ENCODE data around the gene YIF1B. TPM values are rescaled to one million over a fixed set of nuclear protein-coding genes. Genes with fewer than 3 reads are reported as not detected.
A peak's percentile ranks its signal among the peaks of the same experiment; 100 is the strongest.
"Not testable (repeated sequence)": the region's sequence is repeated elsewhere in the genome, so short reads cannot be mapped to it uniquely, and the experiment has no call there.

Gene YIF1B
- total RNA-seq, 1 donor from 2014 or later, result 74.8 TPM

DNA sequence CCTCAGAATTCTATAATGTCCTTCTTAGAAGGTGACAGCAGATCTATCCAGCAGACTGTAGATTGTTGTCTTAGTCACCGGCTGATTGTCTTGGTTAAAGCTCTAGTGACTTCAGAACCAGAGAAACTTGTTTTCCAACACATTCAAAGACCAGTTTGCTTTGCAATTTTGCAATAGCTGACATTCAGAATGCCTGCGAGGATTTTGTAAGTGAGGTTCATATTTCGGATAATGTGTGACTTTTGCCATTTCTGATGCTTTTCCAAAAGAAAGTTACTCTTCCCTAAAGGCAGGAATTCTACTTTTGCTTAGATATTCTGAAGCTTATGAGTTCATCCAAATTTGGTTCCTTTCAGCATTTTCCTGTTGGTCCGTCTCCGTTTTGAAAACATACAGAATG lies 38.2 kb downstream of the YIF1B start:
- DNase-seq (ENCODE audit: low read depth in 2 of 2), result peak in 1 of 2 donors; percentile 17

DNA sequence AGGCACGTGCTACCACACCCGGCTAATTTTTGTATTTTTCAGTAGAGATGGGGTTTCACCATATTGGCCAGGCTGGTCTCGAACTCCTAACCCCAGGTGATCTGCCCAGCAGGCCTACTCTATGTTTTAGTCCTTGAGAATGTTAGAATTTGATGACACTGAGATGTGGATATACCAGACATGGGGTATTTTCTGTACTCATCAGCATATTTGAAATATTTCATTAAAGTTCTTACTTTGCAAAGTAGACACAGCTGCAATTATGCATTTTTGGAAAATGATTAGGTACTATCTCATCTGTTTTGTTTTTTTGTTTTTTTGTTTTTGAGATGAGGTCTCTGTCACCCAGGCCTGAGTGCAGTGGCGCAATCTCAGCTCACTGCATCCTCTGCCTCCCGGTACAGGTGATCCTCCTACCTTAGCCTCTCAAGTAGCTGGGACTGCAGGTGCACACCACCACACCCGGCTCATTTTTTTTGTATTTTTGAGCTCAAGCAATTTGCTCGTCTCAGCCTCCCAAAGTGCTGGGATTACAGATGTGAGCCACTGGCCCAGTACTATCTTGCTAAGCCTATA lies 38.7 kb downstream of the YIF1B start:
- DNase-seq (ENCODE audit: low read depth in 2 of 2), result no peak

DNA sequence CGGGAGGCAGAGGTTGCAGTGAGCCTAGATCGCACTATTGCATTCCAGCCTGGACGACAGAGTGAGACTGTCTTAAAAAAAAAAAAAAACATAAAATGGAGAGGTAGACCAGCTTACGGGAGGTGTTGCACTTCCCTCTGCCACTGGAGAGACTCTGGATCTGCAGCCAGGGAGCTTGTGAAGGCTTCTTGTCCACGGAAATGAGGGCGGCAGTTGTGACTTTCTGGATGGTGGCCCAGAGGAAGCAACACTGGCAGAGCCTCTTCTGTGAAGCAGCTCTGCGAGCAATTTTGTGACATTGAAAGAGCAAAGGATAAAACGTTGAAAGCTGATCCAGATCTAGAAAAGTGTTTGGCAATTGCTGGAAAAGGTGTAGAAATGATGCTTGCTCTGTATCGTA lies 41.0 kb downstream of the YIF1B start:
- DNase-seq (ENCODE audit: low read depth in 2 of 2), result peak in 1 of 2 donors; percentile 22

DNA sequence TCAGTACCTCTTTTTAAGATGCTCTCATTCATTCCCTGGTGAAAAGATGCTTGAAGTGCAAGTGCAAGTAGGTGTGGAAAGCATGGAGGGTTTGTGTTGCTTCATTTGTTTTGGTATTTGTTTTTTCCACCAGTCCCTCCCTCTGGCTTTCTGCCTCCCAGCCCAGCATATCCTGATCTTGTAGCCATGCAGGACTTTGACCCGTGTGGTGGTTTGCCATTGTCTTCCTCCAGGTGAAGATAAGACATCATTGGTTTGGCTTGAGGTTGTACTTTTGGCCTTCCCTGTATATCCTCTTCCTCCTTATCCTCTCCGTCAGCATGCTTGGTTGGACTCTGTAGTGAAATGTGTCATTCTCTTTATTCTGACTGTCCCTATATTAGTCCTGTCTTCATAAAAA lies 42.2 kb downstream of the YIF1B start:
- no peak for DNase-seq (ENCODE audit: low read depth in 2 of 2)

DNA sequence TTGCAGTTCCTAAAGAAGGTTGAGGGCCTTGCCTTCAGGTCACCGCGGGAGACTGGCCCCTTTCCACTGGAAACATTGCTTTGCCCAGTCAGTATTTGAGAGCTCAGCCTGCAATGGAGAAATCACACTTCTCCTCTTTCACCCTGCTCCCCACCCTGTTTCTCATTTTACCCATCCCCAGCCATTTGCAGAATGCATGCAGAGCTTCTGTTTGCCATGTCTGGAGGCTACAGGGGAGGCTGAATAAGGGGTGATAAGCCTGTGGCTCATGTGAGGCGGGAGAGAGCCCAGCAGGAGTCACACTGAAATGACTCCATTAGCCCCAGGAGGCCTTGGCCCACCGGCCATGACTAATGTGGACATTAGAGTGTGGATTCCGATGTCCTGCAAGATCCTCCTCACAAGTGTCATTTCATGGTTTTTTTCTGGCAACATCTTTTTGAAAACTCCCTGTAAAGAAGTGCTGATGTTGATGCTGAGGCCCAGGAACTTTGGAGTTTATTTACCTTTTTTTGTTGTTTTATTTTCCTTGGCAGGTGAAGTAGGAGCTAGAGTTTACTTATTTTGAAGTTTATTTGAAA lies 45.1 kb downstream of the YIF1B start:
- no peak for DNase-seq (ENCODE audit: low read depth in 2 of 2)

DNA sequence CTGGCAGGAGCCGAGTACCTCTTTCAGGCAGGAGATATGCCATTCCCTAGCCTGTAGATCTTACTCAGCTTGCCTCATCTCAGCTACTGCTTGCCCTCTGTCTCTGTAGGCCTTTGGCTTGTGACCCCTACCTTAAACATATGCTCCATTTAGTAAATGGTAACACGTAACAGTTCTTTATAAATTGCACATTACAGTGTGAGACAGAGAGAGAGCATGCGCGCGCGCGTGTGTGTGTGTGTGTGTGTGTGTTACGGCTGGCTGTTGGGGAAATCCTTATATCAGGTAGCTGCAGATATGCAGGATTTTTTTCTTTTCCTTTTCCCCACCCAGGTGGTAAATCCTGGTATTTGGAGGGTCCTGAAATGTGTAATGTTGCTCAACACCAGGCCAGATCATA lies 47.2 kb downstream of the YIF1B start:
- DNase-seq (ENCODE audit: low read depth in 2 of 2), result no peak

DNA sequence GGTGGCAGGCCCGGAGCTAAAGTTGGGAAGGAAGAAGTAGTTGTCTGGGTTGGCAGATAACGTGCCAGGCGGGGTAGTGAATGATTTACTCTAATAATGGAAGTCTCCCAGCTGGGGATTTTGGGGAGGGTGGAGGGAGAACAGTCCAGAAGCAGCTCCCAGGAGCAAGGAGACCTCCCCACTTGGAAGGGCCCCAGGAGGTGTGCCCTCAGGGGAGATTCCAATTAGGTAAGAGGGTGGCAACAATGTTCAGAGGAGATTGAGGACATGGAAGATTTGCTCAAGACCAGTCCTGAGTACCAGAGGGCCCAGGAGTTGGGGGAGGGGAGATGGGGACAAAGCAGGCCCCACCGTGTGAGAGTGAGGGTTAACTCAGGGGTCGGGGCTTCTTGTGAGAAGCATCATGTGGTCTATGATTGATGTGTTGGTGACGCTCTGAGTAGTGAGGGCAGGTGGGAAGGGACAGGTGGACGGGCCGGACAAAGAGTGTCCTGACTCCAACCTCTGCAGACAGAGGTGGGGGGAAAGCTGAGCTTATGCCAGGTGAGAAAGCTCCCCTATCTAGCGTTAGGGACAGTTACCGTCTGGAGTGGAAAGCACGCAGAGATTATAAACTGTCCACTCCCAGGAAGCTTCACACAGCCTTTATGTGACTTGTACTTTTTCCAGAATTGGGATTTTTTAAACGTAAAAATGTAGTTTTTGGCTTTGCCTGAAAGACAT lies 47.8 kb downstream of the YIF1B start:
- DNase-seq (ENCODE audit: low read depth in 2 of 2), result no peak

DNA sequence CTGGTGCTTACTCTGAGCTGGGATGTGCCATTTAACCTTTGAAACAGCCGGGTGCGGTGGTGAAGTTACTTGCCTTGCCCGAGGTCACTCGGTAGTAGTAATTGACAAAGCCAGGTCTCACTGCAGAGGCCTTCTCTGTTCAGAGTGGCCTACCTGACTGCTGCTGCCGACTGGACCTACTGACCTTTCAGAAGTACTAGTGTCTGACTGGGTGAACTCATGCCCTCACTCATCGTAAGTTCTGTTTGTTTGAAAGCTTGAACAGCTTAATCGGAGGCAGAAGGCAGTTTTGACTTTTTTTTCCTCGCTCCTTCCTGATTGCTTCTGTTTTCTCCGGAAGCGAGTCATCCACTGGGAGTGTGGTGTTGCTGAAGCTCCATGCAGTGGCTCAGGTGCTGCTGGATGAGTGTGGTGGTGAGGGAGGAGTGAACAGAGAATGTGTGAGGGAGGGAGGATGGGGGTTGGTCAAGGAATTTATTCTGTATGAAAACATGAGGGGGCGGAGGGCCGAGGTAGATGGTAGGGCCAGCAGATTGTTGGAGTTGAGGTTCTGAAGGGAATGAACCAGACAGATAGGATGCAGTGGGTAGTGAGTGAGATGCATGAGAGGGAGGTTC lies 48.7 kb downstream of the YIF1B start:
- DNase-seq (ENCODE audit: low read depth in 2 of 2), result peak in 1 of 2 donors; percentile 62

DNA sequence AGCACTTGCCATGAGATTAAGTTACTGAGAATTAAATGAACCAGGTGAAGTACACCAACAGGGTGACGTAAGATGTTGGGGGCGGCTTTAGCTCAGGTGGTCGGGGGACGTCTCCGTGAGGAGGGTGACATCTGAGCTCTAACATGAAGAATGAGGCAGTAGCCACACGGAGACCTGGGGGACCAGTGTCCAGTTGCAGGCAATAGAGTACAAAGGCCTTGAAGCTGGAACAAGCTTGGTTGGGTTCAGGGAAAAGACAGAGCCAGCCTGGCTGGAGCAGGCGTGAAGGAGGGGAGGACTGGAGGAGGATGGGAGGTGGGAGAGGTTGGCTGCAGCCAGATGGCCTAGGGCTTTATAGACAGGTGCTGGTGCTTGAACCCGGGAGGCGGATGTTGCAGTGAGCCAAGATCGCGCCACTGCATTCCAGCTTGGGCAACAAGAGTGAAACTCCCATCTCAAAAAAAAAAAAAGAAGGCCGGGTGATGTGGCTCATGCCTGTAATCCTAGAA lies 49.8 kb downstream of the YIF1B start:
- DNase-seq (ENCODE audit: low read depth in 2 of 2), result no peak

DNA sequence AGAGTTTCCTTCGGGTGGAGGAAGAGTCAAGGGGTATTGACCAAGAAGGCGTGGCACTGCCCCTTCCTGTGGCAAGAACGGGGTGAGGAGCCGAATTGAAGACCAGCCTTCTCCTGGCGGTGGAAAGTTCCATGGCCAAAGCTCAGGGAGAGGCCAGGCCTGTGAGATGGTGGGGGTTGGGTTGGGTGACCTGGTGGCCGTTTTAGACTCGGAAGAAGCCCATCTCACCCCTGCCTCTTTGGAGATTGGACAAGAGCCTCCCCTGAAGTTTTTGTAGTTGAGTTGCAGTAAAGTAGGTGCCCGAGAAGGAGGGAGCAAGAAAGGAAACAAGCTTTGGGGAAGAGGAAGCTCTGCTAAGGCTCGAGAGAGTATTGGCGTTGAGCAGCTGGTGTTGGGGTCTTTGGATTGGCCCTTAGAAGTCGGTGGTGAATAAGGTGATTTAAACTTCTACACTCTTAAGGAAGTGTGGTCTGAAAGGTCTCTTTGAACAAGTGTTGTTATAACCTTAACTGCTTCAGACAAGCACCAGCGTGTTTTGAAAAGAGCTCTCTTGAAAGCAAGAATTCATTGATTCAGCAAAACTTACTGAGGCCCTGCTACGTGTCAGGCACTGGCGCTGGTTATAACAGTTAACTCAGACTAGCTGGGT lies 50.4 kb downstream of the YIF1B start:
- no peak for DNase-seq (ENCODE audit: low read depth in 2 of 2)

DNA sequence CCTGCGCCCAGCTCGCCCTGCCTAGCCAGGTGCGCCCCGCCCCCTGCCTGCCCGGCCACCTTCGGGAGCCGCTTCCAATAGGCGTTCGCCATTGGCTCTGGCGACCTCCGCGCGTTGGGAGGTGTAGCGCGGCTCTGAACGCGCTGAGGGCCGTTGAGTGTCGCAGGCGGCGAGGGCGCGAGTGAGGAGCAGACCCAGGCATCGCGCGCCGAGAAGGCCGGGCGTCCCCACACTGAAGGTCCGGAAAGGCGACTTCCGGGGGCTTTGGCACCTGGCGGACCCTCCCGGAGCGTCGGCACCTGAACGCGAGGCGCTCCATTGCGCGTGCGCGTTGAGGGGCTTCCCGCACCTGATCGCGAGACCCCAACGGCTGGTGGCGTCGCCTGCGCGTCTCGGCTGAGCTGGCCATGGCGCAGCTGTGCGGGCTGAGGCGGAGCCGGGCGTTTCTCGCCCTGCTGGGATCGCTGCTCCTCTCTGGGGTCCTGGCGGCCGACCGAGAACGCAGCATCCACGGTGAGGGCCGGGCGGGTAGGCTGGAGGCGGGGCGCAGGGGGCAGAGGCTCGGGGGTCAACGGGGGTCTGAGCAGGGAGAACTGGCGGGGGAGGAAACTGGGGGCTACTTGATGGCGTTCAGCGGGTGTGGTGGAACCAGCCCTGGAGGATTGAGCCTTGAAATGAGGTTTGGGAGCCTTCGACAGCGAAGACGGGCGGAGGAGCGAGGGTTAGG lies 51.1 kb downstream of the YIF1B start, which contains the start of gene SPINT2:
TSS of gene SPINT2 (plus strand) at position 88 of the 727 bp plus-strand sequence. CDS start at position 408, 320 bp downstream.
- peak in 1 of 2 donors; percentile 22 for DNase-seq (ENCODE audit: low read depth in 2 of 2)

DNA sequence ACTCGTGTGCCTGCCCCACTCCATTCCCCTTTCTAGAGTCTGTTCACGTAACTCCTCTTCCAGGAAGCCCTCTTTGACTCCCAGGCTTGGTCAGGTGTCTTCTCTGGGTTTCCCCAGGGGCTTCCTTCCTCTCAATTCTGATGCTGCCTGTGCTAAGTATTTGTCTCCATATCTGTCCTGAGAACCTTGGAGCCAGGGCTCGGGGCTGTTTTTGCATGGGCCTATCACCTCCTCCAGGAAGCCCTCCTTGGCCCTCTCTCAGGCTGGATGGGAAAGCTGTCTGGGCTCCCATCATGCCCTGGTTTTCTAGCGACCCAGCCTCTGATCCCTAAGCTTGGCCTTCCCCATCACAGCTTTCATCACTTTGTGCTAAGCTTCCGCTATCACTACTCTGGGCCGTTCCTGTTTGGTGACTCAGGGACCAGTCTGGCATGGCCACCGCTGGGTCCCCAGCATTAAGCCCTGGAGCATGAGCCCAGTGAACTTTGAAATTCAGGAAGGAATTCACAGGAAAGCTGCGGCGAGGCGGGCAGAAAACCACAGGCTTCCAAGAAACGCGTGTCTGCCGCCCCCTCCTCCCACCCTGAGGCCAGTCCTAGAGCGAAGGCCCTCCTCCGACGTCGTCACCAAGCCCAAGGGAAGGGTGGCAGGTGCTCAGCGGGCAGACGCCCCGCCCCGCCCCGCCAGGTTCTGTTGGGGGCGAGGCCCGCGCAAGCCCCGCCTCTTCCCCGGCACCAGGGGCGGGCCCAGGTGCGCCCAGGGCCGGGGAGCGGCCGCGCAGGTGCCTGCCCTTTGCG lies 51.9 kb downstream of the YIF1B start:
- DNase-seq (ENCODE audit: low read depth in 2 of 2), result peak in 1 of 2 donors; percentile 46

DNA sequence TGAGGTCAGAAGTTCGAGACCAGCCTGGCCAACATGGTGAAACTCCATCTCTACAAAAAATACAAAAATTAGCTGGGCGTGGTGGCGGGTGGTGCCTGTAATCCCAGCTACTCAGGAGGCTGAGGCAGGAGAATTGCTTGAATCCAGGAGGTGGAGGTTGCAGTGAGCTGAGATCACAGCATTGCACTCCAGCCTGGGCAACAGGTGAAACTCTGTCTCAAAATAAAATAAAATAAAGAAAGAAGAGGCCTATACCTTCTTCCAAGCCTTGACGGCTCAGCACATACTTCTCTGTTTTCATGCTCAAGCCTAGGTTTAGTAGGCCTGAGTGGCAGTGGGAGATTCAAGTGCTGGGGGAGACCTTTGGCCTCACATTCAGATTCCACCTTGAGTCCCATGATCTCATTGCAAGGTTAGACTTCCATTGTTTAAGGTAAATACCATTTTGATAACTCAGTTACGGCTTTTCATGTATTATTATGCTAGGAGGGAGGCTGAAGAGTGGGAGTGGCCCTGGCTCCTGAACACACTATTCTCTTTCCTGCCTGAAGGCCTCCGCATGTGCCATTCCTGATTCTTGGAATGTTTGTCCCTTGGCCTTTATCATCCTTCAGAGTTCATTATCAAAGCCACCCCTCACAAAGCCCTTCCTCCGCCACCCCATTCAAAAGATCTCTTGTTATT lies 53.0 kb downstream of the YIF1B start:
- no peak for DNase-seq (ENCODE audit: low read depth in 2 of 2)

DNA sequence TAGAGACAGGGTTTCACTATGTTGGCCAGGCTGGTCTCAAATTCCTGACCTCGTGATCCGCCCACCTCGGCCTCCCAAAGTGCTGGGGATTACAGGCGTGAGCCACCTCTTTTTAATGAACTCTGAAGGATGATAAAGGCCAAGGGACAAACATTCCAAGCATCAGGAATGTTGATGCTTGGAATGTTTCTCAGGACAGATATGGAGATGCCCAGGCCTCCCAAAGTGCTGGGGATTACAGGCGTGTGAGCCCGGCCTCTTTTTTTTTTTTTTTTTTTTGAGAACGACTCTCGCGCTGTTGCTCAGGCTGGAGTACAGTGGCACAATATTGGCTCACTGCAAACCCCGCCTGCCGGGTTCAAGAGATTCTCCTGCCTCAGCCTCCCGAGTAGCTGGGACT lies 53.8 kb downstream of the YIF1B start:
- not testable (repeated sequence) for DNase-seq (ENCODE audit: low read depth in 2 of 2)

DNA sequence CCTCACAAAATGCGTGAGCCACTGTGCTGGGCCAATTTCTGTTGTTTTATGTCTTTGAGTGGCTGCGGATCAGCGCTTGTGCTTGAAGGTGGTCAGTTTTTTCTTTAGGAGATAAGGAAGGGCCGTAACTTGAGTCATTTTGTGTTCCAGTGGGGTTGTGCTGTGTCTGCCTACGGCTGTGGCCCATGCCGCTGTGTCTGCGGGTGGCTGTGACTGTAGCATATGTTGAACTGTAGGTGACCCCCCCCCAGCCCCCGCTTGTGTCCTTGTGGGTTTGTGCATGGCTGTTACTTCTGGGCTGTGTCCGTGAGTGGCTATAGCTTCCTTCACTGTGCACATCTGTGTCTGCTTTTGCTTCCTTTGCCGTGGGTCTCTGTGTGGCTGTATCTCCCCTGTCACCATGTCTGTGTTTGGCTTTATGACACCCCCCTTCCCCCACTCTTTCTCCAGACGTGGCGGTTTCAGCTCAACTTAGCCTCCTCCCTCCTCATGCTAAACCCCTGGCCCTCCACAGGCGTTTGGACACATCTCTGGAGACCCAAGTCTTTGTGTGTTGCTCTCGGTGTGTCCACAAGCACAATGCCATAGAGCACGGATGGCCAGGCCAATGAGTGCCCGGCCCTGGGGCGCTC lies 60.2 kb downstream of the YIF1B start:
- no peak for DNase-seq (ENCODE audit: low read depth in 2 of 2)

DNA sequence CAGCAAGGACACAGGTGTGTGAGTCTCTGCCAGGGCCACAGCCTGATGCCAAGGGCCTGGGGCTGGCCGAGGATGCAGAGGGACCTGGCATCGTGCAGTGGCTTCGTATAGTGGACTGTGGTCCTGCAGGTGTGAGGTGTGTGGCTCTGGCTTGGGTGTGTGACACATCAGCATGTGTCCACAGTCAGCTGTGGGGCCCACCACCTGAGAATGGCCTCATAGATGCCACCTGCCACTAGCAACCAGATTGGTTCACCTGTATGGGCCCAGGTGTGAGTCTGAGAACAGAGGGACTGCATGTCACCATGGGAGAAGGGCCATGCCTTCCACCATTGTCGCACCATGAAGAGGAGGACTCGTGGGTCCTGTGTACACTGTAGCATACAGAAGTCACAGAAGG lies 62.0 kb downstream of the YIF1B start:
- no peak for DNase-seq (ENCODE audit: low read depth in 2 of 2)

All from dermis microvascular lymphatic vessel endothelial cell (primary cell).